ENCODE measurements around the gene OR2Y1. TPM values are rescaled to one million over a fixed set of nuclear protein-coding genes. Genes with fewer than 3 reads are reported as not detected.

Gene OR2Y1
- total and polyA plus RNA-seq, 2 of the 4 experiments (the other 2 are of a cell fraction), result not detected

- TF ChIP-seq, protein P1, sequence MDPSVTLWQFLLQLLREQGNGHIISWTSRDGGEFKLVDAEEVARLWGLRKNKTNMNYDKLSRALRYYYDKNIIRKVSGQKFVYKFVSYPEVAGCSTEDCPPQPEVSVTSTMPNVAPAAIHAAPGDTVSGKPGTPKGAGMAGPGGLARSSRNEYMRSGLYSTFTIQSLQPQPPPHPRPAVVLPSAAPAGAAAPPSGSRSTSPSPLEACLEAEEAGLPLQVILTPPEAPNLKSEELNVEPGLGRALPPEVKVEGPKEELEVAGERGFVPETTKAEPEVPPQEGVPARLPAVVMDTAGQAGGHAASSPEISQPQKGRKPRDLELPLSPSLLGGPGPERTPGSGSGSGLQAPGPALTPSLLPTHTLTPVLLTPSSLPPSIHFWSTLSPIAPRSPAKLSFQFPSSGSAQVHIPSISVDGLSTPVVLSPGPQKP (IDR thresholded peaks at IDR 0.05; ENCODE audit: borderline replicate concordance, low read depth, low read length), result no peak
Measured at GRCh38 chr5:180784497-180785097, 44.7 kb upstream of the OR2Y1 start (continued).

DNA sequence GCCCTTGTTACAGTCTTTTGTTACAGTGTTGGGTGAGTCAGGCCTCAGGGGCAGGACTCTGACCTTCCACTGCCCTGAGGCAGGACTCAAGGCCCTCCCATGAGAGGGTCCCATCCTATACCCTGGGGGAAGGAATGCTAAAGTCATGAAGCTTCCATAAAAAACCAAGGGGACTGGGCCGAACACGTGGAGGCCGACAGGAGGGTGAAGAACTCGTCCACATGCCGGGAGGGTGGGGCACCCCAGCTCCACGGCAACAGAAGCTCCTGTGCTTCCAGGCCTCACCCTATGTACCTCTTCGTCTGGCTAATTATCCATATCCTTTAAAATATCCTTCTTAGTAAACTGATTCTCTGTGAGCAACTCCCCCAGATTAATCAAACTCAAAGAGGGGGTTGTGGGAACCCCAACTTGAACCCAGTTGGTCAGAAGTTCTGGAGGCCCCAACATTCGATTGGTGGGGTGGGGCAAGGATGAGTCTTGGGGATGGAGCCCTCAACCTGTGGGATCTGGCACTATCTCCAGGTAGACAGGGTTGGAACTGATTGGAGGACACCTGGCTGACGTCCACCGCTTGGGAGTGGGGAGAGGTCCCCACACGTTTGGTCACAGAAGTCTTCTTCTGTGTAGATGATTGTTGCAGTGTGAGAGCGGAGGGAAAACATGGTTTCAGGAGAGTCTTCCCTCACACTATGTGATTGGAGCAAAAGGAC, 43.6 kb upstream of the OR2Y1 start:
- Histone ChIP-seq H3K9ac (ENCODE audit: low read depth, low read length) (no peak overlapping the region), H2AFZ (replicated peaks; ENCODE audit: low read length, poor library complexity) (no peak overlapping the region), H4K20me1 (ENCODE audit: insufficient read depth, low read length) (peaks cover 5% of the 10 kb centered on the region), H2BK20ac (ENCODE audit: low read depth, low read length) (no peak overlapping the region), H2BK15ac (ENCODE audit: low read depth, low read length) (no peak overlapping the region), H4K5ac (ENCODE audit: low read depth, low read length) (no peak overlapping the region), H3K14ac (replicated peaks; ENCODE audit: low read depth, low read length) (no peak overlapping the region), H3K36me3 (ENCODE audit: control insufficient read depth, insufficient read depth, low read length) (0 out of 2 replicates have a peak, but pooled peaks cover 1% of the 10 kb centered on the region), H3K56ac (ENCODE audit: extremely low read depth, insufficient read depth, low read length) (no peak overlapping the region), H3K27me3 (ENCODE audit: control insufficient read depth, insufficient read depth, low read length) (no peaks in the 10 kb centered on the region), H3K27ac (ENCODE audit: insufficient read depth, low read length) (no peak overlapping the region), H2BK120ac (ENCODE audit: low read depth, low read length) (no peak overlapping the region; the same call in 1 of the 2 replicates), H4K8ac (ENCODE audit: low read depth in 2 of 2, low read length in 2 of 2) (peak overlapping the region in 1 of 2 experiments; percentile 20; a peak in 1 of 4 replicates), H2AK5ac (ENCODE audit: low read depth, low read length) (no peak overlapping the region), H3K18ac (ENCODE audit: low read depth, low read length) (no peak overlapping the region), H3K4ac (ENCODE audit: low read depth, low read length) (peak overlapping the region; percentile 4), H3K4me2 (ENCODE audit: low read depth, low read length) (no peak overlapping the region), H3K9me1 (ENCODE audit: insufficient read depth, low read length) (peaks cover 10% of the 10 kb centered on the region; the same call in 1 of the 2 replicates), H3K23ac (ENCODE audit: low read depth, low read length) (no peak overlapping the region), H2AK9ac (replicated peaks; ENCODE audit: low read depth, low read length, poor library complexity) (no peak overlapping the region), H3K79me1 (ENCODE audit: low read depth in 1 of 2, low read length in 2 of 2) (peaks cover 13 to 38% of the 10 kb centered on the region in 2 experiments; a peak in 3 of 4 replicates), H3K9me3 (ENCODE audit: control insufficient read depth, insufficient read depth, low read length) (no peaks in the 10 kb centered on the region), H3K4me3 (ENCODE audit: insufficient read depth, low read depth, low read length) (no peak overlapping the region), H2BK5ac (ENCODE audit: low read depth, low read length, poor library complexity, severe bottlenecking) (no peak overlapping the region), H4K91ac (ENCODE audit: insufficient read depth, low read depth, low read length) (peak overlapping the region; percentile 28; the same call in 1 of the 2 replicates), H3K4me1 (ENCODE audit: control insufficient read depth, insufficient read depth, low read length) (peaks cover 30% of the 10 kb centered on the region)
- WGBS, 2 experiments (ENCODE audit: extremely low coverage in 2 of 2, insufficient read length in 1 of 2), result 100% methylated on average over 2 of the region's 12 CpGs; no CpG with 5 or more reads in 1 of the 2 experiments
- DNase-seq (no peak), ATAC-seq (ENCODE audit: low read depth) (no peak)
- no TSS peak for BruUV-seq (replicated peaks)
- intact Hi-C loops (cut with micrococcal nuclease) (loop anchor here (1.0 to 2.0 kb wide), 4 partner anchors 77 to 399 kb away; partner anchors contain the start of gene ZFP62), in situ Hi-C loops (cut with MboI; ENCODE audit: low sequenced_read_pairs) (loop anchor here (5.0 kb wide), 1 partner anchor 369 kb away; no protein-coding TSS in a partner anchor), dilution Hi-C loops (cut with HindIII; ENCODE audit: low sequenced_read_pairs, unreplicated experiment) (no loop called here)
- POLR2A ChIA-PET (ENCODE audit: unreplicated experiment), result no interaction called here
- CTCF ChIA-PET, result interaction anchor here (1.4 to 1.6 kb wide), 2 partner anchors 17 to 18 kb away, joined by 5 to 6 read pairs; no protein-coding TSS in a partner anchor
- TF ChIP-seq, protein P2, sequence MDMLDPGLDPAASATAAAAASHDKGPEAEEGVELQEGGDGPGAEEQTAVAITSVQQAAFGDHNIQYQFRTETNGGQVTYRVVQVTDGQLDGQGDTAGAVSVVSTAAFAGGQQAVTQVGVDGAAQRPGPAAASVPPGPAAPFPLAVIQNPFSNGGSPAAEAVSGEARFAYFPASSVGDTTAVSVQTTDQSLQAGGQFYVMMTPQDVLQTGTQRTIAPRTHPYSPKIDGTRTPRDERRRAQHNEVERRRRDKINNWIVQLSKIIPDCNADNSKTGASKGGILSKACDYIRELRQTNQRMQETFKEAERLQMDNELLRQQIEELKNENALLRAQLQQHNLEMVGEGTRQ (IDR thresholded peaks at IDR 0.05; ENCODE audit: low read depth, low read length), result no peak
- TF ChIP-seq MAFK (IDR thresholded peaks at IDR 0.05; ENCODE audit: low read depth, low read length) (no peak), BHLHE40 (IDR thresholded peaks at IDR 0.05; ENCODE audit: low read depth, low read length) (no peak), RAD21 (IDR thresholded peaks at IDR 0.05; ENCODE audit: low read length) (no peak), RCOR1 (IDR thresholded peaks at IDR 0.05; ENCODE audit: insufficient replicate concordance, low read length) (no peak), CHD1 (IDR thresholded peaks at IDR 0.05; ENCODE audit: low read depth, low read length) (no peak), CEBPB (IDR thresholded peaks at IDR 0.05; ENCODE audit: low read depth, low read length) (no peak)
- TF ChIP-seq, protein P1 (IDR thresholded peaks at IDR 0.05; ENCODE audit: borderline replicate concordance, low read depth, low read length), result no peak
